Measurements from ENCODE around the gene ALKBH3.

Gene ALKBH3

DNA sequence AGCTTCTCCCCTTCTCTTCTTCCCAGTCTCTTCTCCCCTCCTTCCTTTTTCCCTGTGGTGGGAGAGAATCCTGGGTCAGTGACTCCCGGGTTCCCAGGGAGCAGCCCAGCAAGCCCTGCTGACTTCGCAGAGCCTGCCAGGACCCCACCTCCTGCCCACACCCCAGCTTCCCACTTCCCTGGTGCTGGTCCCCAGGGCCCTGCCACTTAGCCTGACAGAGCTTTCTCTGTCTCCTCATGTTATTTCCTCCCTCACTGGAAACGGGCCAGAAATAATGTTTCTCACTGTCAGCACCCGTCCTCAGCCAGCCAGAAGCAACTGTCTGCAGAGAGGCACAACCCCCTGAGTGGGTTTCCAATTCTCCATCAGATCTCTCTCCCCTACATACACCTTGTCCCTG, 88.9 kb downstream of the ALKBH3 start:
- Histone ChIP-seq H3K4me3 (ENCODE audit: low read length) (no peak overlapping the region), H3K4me2 (ENCODE audit: low read length) (no peak overlapping the region), H3K79me1 (ENCODE audit: low read length) (no peaks in the 10 kb centered on the region), H3K18ac (ENCODE audit: low read length) (no peak overlapping the region), H3K79me2 (ENCODE audit: control insufficient read depth, insufficient read depth, low read length) (no peaks in the 10 kb centered on the region), H2BK15ac (replicated peaks; ENCODE audit: low read depth) (no peak overlapping the region), H2BK5ac (ENCODE audit: low read length) (no peak overlapping the region), H3K9ac (ENCODE audit: low read length) (no peak overlapping the region), H4K5ac (ENCODE audit: low read length) (no peak overlapping the region), H3K23ac (ENCODE audit: low read length) (no peak overlapping the region), H3K27ac (ENCODE audit: low read depth, low read length) (no peak overlapping the region), H3K4ac (ENCODE audit: low read depth, low read length) (no peak overlapping the region), H3K56ac (ENCODE audit: low read length) (no peak overlapping the region), H3K36me3 (ENCODE audit: control insufficient read depth, insufficient read depth, low read length) (no peaks in the 10 kb centered on the region), H3K27me3 (ENCODE audit: insufficient read depth, low read length, poor library complexity) (no peaks in the 10 kb centered on the region), H3K4me1 (ENCODE audit: control insufficient read depth, low read depth, low read length) (no peaks in the 10 kb centered on the region), H2AK5ac (ENCODE audit: low read length) (no peak overlapping the region), H4K8ac (ENCODE audit: low read depth, low read length) (no peak overlapping the region), H2BK120ac (ENCODE audit: low read depth, low read length) (no peak overlapping the region)
- DNase-seq, result no peak
- WGBS (ENCODE audit: extremely low coverage, insufficient coverage, low lambda C conversion rate), result no CpG with 5 or more reads among the region's 4 CpGs

Data from mesendoderm (in vitro differentiated cells).